H9 (cell line): ENCODE results near the gene S100B. TPM values are rescaled to one million over a fixed set of nuclear protein-coding genes. Genes with fewer than 3 reads are reported as not detected.

Experiments used
- DNase-seq: peaks from one replicate; pipeline ENCODE4 v3.0.0-alpha.2; 2017
- H2AFZ ChIP-seq: one replicate; pipeline ENCODE4 v1.6.1; 2013; ENCODE audit warnings: mild to moderate bottlenecking, low read length, control low read depth, moderate library complexity
- H2AK5ac ChIP-seq: 2 replicates; pipeline ENCODE4 v1.6.1; 2013; ENCODE audit warnings: low read length, control low read depth, mixed read lengths; ENCODE audit not compliant: insufficient read length
- H2BK120ac ChIP-seq: one replicate; pipeline ENCODE4 v1.6.1; 2013; ENCODE audit warnings: low read depth, mild to moderate bottlenecking, low read length, control low read depth, inconsistent platforms; ENCODE audit not compliant: poor library complexity, severe bottlenecking
- H2BK12ac ChIP-seq: 2 replicates; pipeline ENCODE4 v1.6.1; 2013; ENCODE audit warnings: low read length, control low read depth, mixed read lengths, low read depth; ENCODE audit not compliant: insufficient read length
- H2BK15ac ChIP-seq: 2 replicates; pipeline ENCODE4 v1.6.1; 2013; ENCODE audit warnings: low read depth, low read length, control low read depth
- H2BK20ac ChIP-seq: one replicate; pipeline ENCODE4 v1.6.1; 2013; ENCODE audit warnings: low read depth, mild to moderate bottlenecking, low read length, control low read depth, inconsistent platforms; ENCODE audit not compliant: poor library complexity, severe bottlenecking
- H2BK5ac ChIP-seq: 2 replicates; pipeline ENCODE4 v1.6.1; 2013; ENCODE audit warnings: low read length, control low read depth, mixed read lengths; ENCODE audit not compliant: insufficient read length
- H3K14ac ChIP-seq: 2 replicates; pipeline ENCODE4 v1.6.1; 2013; ENCODE audit warnings: low read length, control low read depth; ENCODE audit not compliant: insufficient read depth
- H3K18ac ChIP-seq: 2 replicates; pipeline ENCODE4 v1.6.1; 2013; ENCODE audit warnings: low read depth, mild to moderate bottlenecking, mixed read lengths, low read length, control low read depth; ENCODE audit not compliant: insufficient read length
- H3K23ac ChIP-seq: 2 replicates; pipeline ENCODE4 v1.6.1; 2013; ENCODE audit warnings: low read length, control low read depth, mixed read lengths, low read depth; ENCODE audit not compliant: insufficient read length
- H3K23me2 ChIP-seq: 2 replicates; pipeline ENCODE4 v1.6.1; 2013; ENCODE audit warnings: low read depth, mild to moderate bottlenecking, mixed read lengths, low read length, control low read depth; ENCODE audit not compliant: insufficient read length, poor library complexity, severe bottlenecking
- H3K27ac ChIP-seq: 2 replicates; pipeline ENCODE4 v1.5.1; 2013; ENCODE audit warnings: low read length, control low read depth, mixed read lengths, low read depth; ENCODE audit not compliant: insufficient read length
- H3K27me3 ChIP-seq: 2 replicates; pipeline ENCODE4 v1.6.1; 2013; ENCODE audit warnings: low read length, control low read depth, inconsistent platforms; ENCODE audit not compliant: insufficient read depth
- H3K4ac ChIP-seq: 2 replicates; pipeline ENCODE4 v1.6.1; 2013; ENCODE audit warnings: low read depth, mild to moderate bottlenecking, control low read depth, inconsistent platforms, low read length, moderate library complexity
- H3K4me1 ChIP-seq: 2 replicates; pipeline ENCODE4 v1.6.1; 2013; ENCODE audit warnings: low read length, control low read depth, inconsistent platforms; ENCODE audit not compliant: insufficient read depth
- H3K4me2 ChIP-seq: 2 replicates; pipeline ENCODE4 v1.6.1; 2013; ENCODE audit warnings: low read length, control low read depth, mixed read lengths; ENCODE audit not compliant: insufficient read length, insufficient read depth
- H3K56ac ChIP-seq: 2 replicates; pipeline ENCODE4 v1.6.1; 2013; ENCODE audit warnings: low read depth, mild to moderate bottlenecking, mixed read lengths, low read length, control low read depth; ENCODE audit not compliant: insufficient read length
- H3K79me1 ChIP-seq: 2 replicates; pipeline ENCODE4 v1.6.1; 2013; ENCODE audit warnings: low read depth, mild to moderate bottlenecking, moderate library complexity, low read length, control low read depth, inconsistent platforms; ENCODE audit not compliant: insufficient read depth, poor library complexity, severe bottlenecking
- H3K79me2 ChIP-seq: 2 replicates; pipeline ENCODE4 v1.6.1; 2013; ENCODE audit warnings: low read length, control low read depth, inconsistent platforms; ENCODE audit not compliant: insufficient read depth
- H3K9ac ChIP-seq: 2 replicates; pipeline ENCODE4 v1.6.1; 2013; ENCODE audit warnings: low read length, control low read depth, mixed read lengths; ENCODE audit not compliant: insufficient read length; ENCODE audit errors: extremely low read depth
- H3K9me3 ChIP-seq: one replicate; pipeline ENCODE4 v1.6.1; 2013; ENCODE audit warnings: low read depth, low read length, inconsistent platforms; ENCODE audit not compliant: control insufficient read depth
- H3T11ph ChIP-seq: one replicate; pipeline ENCODE4 v1.6.1; 2013; ENCODE audit warnings: mild to moderate bottlenecking, low read length, control low read depth, inconsistent platforms
- H4K20me1 ChIP-seq: one replicate; pipeline ENCODE4 v1.6.1; 2013; ENCODE audit not compliant: control insufficient read depth, insufficient read length, insufficient read depth
- H4K5ac ChIP-seq: 2 replicates; pipeline ENCODE4 v1.6.1; 2013; ENCODE audit warnings: low read depth, mild to moderate bottlenecking, mixed read lengths, low read length, control low read depth; ENCODE audit not compliant: insufficient read length
- H4K8ac ChIP-seq: replicated peaks from 2 replicates; pipeline ENCODE4 v1.6.1; 2013; ENCODE audit warnings: low read length, control low read depth, mixed read lengths, low read depth; ENCODE audit not compliant: insufficient read length
- H4K91ac ChIP-seq: 2 replicates; pipeline ENCODE4 v1.6.1; 2013; ENCODE audit warnings: low read depth, mild to moderate bottlenecking, moderate library complexity, mixed read lengths, low read length, control low read depth; ENCODE audit not compliant: insufficient read length
- H3K27ac Mint-ChIP-seq, 3 experiments: 2 replicates in 2 of 3; 3 replicates in 1 of 3; pipeline ENCODE4 v1.8.0; 2020 to 2021; ENCODE audit warnings: mixed read lengths in 3 of 3, mild to moderate bottlenecking in 1 of 3, moderate library complexity in 1 of 3
- H3K27me3 Mint-ChIP-seq: 2 replicates; pipeline ENCODE4 v1.8.0; 2021; ENCODE audit warnings: low read depth, mild to moderate bottlenecking, moderate library complexity, mixed read lengths
- H3K36me3 Mint-ChIP-seq, 3 experiments: 2 replicates in 2 of 3; 3 replicates in 1 of 3; pipeline ENCODE4 v1.8.0; 2020 to 2021; ENCODE audit warnings: low read depth in 3 of 3, mixed read lengths in 3 of 3; ENCODE audit not compliant: insufficient read depth in 1 of 3
- H3K4me1 Mint-ChIP-seq, 2 experiments: 2 replicates each; pipeline ENCODE4 v1.8.0; 2020; ENCODE audit warnings: mixed read lengths in 2 of 2
- H3K4me3 Mint-ChIP-seq, 2 experiments: 2 replicates in 1 of 2; 3 replicates in 1 of 2; pipeline ENCODE4 v1.8.0; 2020 to 2021; ENCODE audit warnings: mild to moderate bottlenecking in 2 of 2, mixed read lengths in 2 of 2, moderate library complexity in 1 of 2
- H3K9me3 Mint-ChIP-seq, 2 experiments: 2 replicates in 1 of 2; 3 replicates in 1 of 2; pipeline ENCODE4 v1.8.0; 2020; ENCODE audit warnings: mild to moderate bottlenecking in 2 of 2, mixed read lengths in 2 of 2, moderate library complexity in 1 of 2
- WGBS: extraction: QIAGEN DNeasy Blood & Tissue Kit; methylation state at CpG from one replicate; pipeline ENCODE4 v1.1.7; 2013; ENCODE audit warnings: missing lambda C conversion rate, low lambda C conversion rate, mixed read lengths; ENCODE audit not compliant: insufficient read length; ENCODE audit errors: extremely low coverage; 5-methylcytosine and 5-hydroxymethylcytosine counted together
- total RNA-seq: library from RNA; stranded (reverse); gene quantifications from 2 replicates; pipeline ENCODE4 v1.2.1, GENCODE V29; 2021
- TF ChIP-seq, protein P1 (sequence below): fragments of 200-600 bp; sonication (generic); conservative IDR thresholded peaks from 3 replicates; pipeline ENCODE4 v1.8.0; 2021; ENCODE audit warnings: antibody characterized with exemption, mild to moderate bottlenecking

The S100B gene
- total RNA-seq, 1 experiment from 2014 or later, result 0.26 TPM

DNA sequence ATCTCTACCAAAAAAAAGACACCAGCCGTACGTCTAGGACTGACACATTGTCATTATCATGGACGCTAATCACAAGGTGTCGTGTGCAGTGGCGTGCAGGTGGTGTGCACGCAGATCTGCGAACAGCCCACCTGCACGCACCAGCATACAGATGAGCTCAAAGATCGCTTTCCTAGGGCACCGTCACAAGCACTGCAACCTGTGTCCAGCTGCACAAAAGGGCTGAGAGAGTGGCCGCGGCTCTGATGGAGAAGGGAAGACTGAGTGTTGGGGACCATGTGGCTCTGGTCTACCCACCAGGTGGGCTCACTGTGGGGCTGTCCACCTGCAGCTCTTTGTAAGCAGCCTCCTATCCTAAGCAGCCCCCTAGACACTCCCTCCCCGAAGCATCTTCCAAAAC lies 50.9 kb downstream of the S100B start:
- H3K9me3 Mint-ChIP-seq, result no peaks in the 10 kb centered on the region
- H3K9ac ChIP-seq, result no peak overlapping the region
- TF ChIP-seq, protein P1, sequence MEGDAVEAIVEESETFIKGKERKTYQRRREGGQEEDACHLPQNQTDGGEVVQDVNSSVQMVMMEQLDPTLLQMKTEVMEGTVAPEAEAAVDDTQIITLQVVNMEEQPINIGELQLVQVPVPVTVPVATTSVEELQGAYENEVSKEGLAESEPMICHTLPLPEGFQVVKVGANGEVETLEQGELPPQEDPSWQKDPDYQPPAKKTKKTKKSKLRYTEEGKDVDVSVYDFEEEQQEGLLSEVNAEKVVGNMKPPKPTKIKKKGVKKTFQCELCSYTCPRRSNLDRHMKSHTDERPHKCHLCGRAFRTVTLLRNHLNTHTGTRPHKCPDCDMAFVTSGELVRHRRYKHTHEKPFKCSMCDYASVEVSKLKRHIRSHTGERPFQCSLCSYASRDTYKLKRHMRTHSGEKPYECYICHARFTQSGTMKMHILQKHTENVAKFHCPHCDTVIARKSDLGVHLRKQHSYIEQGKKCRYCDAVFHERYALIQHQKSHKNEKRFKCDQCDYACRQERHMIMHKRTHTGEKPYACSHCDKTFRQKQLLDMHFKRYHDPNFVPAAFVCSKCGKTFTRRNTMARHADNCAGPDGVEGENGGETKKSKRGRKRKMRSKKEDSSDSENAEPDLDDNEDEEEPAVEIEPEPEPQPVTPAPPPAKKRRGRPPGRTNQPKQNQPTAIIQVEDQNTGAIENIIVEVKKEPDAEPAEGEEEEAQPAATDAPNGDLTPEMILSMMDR, result no peak

More for the DNA sequence above, 50.9 kb downstream of the S100B start:
- H3K27ac Mint-ChIP-seq, result no peak overlapping the region; a peak in 1 of 7 replicates
- no peak overlapping the region for H2BK120ac ChIP-seq
- H3K27ac ChIP-seq, result no peak overlapping the region
- no peaks in the 10 kb centered on the region for H3K4me1 ChIP-seq
- H2AK5ac ChIP-seq, result no peak overlapping the region
- no peak overlapping the region for H4K5ac ChIP-seq
- no peak overlapping the region for H3K23ac ChIP-seq
- DNase-seq, result no peak
- H3K4ac ChIP-seq, result no peak overlapping the region
- no peak overlapping the region for H3K18ac ChIP-seq
- no peak overlapping the region for H2BK12ac ChIP-seq
- H3K27me3 ChIP-seq, result no peaks in the 10 kb centered on the region
- H3T11ph ChIP-seq, result no peak overlapping the region
- no peaks in the 10 kb centered on the region for H3K27me3 Mint-ChIP-seq
- no peak overlapping the region for H4K8ac ChIP-seq
- WGBS, result no CpG with 5 or more reads among the region's 13 CpGs
- no peaks in the 10 kb centered on the region for H3K4me1 Mint-ChIP-seq
- peaks cover 2% of the 10 kb centered on the region for H4K20me1 ChIP-seq
- no peak overlapping the region for H3K4me2 ChIP-seq
- H3K36me3 Mint-ChIP-seq, result peaks cover 9 to 54% (median 51%) of the 10 kb centered on the region in 3 experiments; a peak in 6 of 7 replicates
- H3K14ac ChIP-seq, result no peak overlapping the region
- no peaks in the 10 kb centered on the region for H3K23me2 ChIP-seq
- H3K79me1 ChIP-seq, result no peaks in the 10 kb centered on the region
- H3K4me3 Mint-ChIP-seq, result no peak overlapping the region
- no peaks in the 10 kb centered on the region for H3K9me3 ChIP-seq
- no peak overlapping the region for H2BK15ac ChIP-seq
- no peak overlapping the region for H2BK5ac ChIP-seq
- no peak overlapping the region for H4K91ac ChIP-seq
- no peak overlapping the region for H2AFZ ChIP-seq
- H3K79me2 ChIP-seq, result 0 out of 2 replicates have a peak, but pooled peaks cover 2% of the 10 kb centered on the region
- no peak overlapping the region for H3K56ac ChIP-seq
- H2BK20ac ChIP-seq, result no peak overlapping the region
